Nephron progenitor cell (in vitro differentiated cells): ENCODE results near the gene MAN1C1.

ENCODE experiments used
- DNase-seq: peaks from one replicate; pipeline ENCODE4 v3.0.0; 2021
- H3K27ac Mint-ChIP-seq: 2 replicates; pipeline ENCODE4 v1.8.0; 2021; ENCODE audit warnings: mild to moderate bottlenecking, moderate library complexity, mixed read lengths
- H3K27me3 Mint-ChIP-seq: 2 replicates; pipeline ENCODE4 v1.8.0; 2021; ENCODE audit warnings: mild to moderate bottlenecking, low read depth, mixed read lengths; ENCODE audit not compliant: poor library complexity
- H3K36me3 Mint-ChIP-seq: 2 replicates; pipeline ENCODE4 v1.8.0; 2021; ENCODE audit warnings: low read depth, mixed read lengths
- H3K4me1 Mint-ChIP-seq: 2 replicates; pipeline ENCODE4 v1.8.0; 2021; ENCODE audit warnings: mixed read lengths
- H3K4me3 Mint-ChIP-seq: 2 replicates; pipeline ENCODE4 v1.8.0; 2021; ENCODE audit warnings: mild to moderate bottlenecking, moderate library complexity, mixed read lengths
- H3K9me3 Mint-ChIP-seq: 2 replicates; pipeline ENCODE4 v1.8.0; 2021; ENCODE audit warnings: mild to moderate bottlenecking, moderate library complexity, mixed read lengths
- CTCF ChIP-seq: fragments of 200-600 bp; sonication (generic); IDR thresholded peaks from 2 replicates; pipeline ENCODE4 v1.5.0; 2021; ENCODE audit warnings: antibody characterized with exemption

The MAN1C1 gene

GRCh38 chr1:25769625-25770383 lies 153.2 kb downstream of the MAN1C1 start:
- TF ChIP-seq CTCF, result no peak
- no peak for DNase-seq

GRCh38 chr1:25770541-25771220 lies 154.1 kb downstream of the MAN1C1 start:
- Mint-ChIP-seq H3K27me3 (peaks cover 15% of the 10 kb centered on the region), H3K4me1 (peaks cover 84% of the 10 kb centered on the region), H3K27ac (peak overlapping the region; percentile 70), H3K9me3 (no peaks in the 10 kb centered on the region), H3K36me3 (no peaks in the 10 kb centered on the region), H3K4me3 (peak overlapping the region; percentile 61)
- no peak for TF ChIP-seq CTCF
- DNase-seq, result peak; percentile 49

More at GRCh38 chr1:25769625-25770383, 153.2 kb downstream of the MAN1C1 start:
- H3K4me3 Mint-ChIP-seq, result peak overlapping the region; percentile 61
- H3K27me3 Mint-ChIP-seq, result peaks cover 16% of the 10 kb centered on the region
- no peaks in the 10 kb centered on the region for H3K9me3 Mint-ChIP-seq
- no peaks in the 10 kb centered on the region for H3K36me3 Mint-ChIP-seq
- peaks cover 81% of the 10 kb centered on the region for H3K4me1 Mint-ChIP-seq
- no peak overlapping the region for H3K27ac Mint-ChIP-seq

- peak; percentile 76 for DNase-seq
- Mint-ChIP-seq H3K4me1 (peaks cover 83% of the 10 kb centered on the region), H3K9me3 (no peaks in the 10 kb centered on the region), H3K36me3 (no peaks in the 10 kb centered on the region), H3K4me3 (peak overlapping the region; percentile 61), H3K27me3 (peaks cover 13% of the 10 kb centered on the region), H3K27ac (peak overlapping the region; percentile 70)
- no peak for TF ChIP-seq CTCF
Measured at GRCh38 chr1:25771221-25772114, 154.9 kb downstream of the MAN1C1 start.

- TF ChIP-seq CTCF, result no peak
- peak overlapping the region; percentile 70 for H3K27ac Mint-ChIP-seq
- peaks cover 88% of the 10 kb centered on the region for H3K4me1 Mint-ChIP-seq
- no peaks in the 10 kb centered on the region for H3K36me3 Mint-ChIP-seq
- no peaks in the 10 kb centered on the region for H3K9me3 Mint-ChIP-seq
- peaks cover 13% of the 10 kb centered on the region for H3K27me3 Mint-ChIP-seq
- DNase-seq, result no peak
- peak overlapping the region; percentile 61 for H3K4me3 Mint-ChIP-seq
Measured at GRCh38 chr1:25772164-25772563, 155.6 kb downstream of the MAN1C1 start.

GRCh38 chr1:25772692-25773245 lies 156.2 kb downstream of the MAN1C1 start:
- peak overlapping the region; percentile 47 for H3K27ac Mint-ChIP-seq

More at GRCh38 chr1:25772692-25773245, 156.2 kb downstream of the MAN1C1 start:
- no peak for DNase-seq
- Mint-ChIP-seq H3K27me3 (peaks cover 19% of the 10 kb centered on the region), H3K36me3 (no peaks in the 10 kb centered on the region), H3K9me3 (no peaks in the 10 kb centered on the region), H3K4me1 (peaks cover 90% of the 10 kb centered on the region), H3K4me3 (peak overlapping the region; percentile 15)
- no peak for TF ChIP-seq CTCF
